GM21737 (cell line): ENCODE measurements around the gene MPL.
"Not testable (repeated sequence)": the region's sequence is repeated elsewhere in the genome, so short reads cannot be mapped to it uniquely, and the experiment has no call there.

ENCODE experiments used
- ATAC-seq: cut with Tn5 transposase; IDR thresholded peaks from one replicate; pipeline ENCODE4 v1.9.1; 2021; ENCODE audit warnings: mild to moderate bottlenecking, moderate library complexity; ENCODE audit not compliant: unreplicated experiment

The MPL gene

DNA sequence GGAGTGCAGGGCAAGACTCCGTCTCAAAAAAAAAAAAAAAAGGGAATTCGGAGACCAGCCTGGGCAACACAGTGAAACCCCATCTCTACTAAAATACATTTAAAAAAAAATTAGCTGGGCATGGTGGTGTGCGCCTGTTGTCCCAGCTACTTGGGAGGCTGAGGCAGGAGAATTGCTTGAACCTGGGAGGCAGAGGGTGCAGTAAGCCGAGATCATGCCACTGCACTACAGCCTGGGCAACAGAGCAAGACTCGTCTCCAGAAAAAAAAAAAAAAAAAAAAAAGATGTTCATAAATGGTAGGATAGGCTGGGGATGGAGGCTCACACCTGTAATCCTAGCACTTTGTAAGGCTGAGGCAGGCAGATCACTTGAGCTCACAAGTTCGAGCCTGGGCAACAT lies 32.2 kb downstream of the MPL start:
- not testable (repeated sequence) for ATAC-seq

DNA sequence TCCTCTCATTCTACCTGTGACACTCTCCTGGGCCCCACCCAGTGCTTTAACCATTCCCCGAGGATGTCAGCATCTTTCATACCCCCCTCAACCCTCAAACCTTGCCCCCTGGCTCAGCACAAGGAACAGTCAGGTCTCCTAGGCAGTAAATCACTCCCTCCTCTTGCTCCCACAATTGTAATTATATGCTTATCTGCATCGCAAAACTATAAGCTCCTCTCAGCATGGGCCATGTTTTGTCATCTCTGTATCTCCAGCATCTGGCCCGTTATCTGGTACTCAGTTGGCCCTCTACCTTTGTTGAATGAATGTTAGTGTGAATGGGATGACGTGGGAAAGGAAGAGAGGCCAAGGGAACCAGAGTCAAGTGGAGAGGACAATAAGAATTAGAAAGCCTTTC lies 32.9 kb downstream of the MPL start:
- ATAC-seq, result no peak

DNA sequence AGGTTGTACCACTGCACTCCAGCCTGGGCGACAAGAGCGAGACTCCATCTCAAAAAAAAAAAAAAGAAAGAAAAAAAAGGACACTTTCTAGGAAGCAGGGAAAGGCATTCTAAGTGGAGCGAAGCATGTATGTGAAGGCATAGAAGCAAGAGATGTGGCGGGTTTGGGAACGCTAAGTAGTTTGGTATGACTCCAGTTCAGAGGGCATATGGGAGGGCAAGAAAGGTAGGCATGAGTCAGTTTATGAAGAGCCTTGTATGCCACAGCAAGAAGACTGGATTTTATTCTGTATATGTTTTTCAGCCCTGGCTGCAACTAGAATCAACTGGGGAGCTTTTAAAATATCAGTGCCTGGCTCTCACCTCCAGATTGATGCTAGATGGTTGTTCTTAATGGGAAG lies 34.6 kb downstream of the MPL start:
- no peak for ATAC-seq

DNA sequence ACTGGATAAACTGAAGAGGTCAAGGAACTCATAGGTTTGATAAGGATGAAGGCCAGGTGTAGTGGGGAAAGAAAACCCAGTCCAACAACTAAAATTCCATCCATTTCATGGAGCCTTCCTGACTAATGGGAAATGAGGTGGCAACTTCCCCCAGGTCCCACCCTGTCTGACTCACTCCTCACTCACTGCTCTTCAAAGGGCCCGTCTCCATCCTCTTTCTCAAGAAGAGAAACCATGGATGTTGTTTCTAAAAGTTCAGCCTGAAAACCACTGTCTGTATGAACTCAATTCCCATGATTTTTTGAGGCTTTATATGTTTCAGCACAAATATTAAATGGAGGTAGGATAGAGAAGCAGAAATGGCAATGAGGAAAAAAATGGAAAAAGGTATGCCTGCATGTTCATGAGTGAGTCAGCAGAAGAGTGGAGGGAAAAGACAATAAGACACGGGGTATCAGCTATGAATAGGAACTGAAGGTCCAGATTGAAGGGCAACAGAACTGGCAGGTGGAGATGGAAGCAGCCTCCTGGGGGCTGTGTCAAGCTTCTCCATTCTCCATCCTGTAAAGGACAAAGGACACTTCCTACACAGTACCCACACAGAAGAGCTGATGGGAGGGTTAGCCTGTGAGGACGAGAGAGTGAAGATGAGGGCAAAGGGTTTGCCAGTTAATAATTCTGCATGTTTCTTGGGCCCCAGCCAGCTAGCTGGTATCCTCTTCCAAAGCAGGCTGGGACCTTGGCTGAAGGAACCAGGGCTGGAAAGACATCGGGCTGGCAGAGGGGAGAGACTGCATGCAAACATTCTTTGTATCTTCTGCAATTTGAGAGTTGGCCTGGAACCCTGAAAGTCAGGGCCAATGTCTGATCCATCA lies 35.7 kb downstream of the MPL start:
- no peak for ATAC-seq

DNA sequence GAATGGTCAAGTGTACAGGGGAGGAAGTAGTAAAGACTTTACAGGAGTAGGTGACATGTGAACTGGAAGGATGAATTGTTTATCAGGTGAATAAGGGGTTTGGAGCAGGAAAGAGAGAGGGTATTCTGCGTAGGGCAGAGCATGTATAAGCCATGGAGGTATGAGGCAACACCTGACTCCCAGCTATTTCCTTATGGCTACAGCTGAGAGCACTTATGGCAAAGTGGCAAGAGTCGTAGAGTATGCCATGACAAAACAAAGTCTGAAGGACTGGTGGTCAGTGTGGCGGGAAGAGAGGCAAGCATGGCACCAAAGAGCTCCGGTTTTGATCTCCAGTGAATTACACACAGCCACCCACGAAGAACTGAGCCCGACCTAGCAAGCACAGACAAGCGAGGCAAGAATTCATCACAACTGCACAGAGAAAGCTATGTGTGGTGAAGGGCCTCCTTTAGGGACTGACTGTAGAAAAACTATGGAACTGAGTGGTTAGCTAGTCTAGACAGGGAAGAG lies 39.2 kb downstream of the MPL start:
- no peak for ATAC-seq

DNA sequence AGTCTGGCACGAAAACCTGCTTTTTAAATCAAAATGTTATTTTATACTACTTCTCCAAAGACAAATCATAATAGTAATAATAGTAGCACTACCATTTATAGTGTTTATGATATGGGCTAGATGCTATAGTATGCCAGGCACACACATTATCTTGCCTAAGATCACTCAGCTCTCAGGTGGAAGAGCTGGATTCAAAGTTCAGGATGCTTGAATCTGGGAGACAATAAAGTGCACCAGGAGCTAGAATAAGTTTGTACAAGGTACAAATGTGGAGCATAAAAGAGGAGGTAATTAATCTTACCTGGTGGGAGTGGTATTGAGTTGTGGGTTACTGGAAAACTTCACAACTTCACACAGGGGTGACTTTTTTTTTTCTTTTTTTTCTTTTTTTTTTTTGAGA lies 40.2 kb downstream of the MPL start:
- ATAC-seq, result no peak

DNA sequence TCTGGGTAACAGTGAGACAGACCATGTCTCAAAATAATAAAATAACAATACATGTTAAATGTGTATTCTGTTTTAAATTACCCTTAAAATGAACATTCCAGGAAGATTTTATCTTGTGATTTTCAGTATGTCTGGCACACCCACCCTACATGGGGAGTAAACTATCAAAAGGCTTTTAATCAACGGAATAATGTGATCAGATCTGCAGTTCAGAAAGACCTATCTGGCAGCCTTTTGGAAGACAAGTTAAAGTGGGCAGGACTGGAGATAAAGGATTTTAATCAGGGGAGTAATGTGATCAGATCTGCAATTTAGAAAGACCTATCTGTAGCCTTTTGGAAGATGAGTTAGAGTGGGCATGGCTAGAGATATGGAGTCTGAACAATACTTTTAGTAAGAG lies 41.9 kb downstream of the MPL start:
- ATAC-seq, result no peak

DNA sequence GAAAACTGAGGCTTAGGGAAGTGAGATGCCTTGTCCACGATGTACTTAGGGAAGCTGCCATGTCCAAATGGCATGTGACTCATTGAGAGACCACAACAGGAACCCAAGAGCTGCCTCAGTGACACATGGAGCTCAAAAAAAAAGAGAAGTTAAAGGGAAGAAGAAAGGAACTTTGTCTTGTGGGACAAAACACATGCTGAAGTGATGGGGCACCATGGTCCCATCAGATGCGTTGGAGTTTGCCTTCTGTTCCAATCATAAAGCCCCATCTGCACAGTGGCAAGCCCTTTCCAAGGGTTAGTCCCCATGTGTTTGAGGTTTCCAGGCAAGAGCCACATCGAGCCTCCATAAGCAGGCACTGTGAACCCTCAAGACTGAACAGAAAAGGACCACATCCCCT lies 44.0 kb downstream of the MPL start:
- no peak for ATAC-seq

DNA sequence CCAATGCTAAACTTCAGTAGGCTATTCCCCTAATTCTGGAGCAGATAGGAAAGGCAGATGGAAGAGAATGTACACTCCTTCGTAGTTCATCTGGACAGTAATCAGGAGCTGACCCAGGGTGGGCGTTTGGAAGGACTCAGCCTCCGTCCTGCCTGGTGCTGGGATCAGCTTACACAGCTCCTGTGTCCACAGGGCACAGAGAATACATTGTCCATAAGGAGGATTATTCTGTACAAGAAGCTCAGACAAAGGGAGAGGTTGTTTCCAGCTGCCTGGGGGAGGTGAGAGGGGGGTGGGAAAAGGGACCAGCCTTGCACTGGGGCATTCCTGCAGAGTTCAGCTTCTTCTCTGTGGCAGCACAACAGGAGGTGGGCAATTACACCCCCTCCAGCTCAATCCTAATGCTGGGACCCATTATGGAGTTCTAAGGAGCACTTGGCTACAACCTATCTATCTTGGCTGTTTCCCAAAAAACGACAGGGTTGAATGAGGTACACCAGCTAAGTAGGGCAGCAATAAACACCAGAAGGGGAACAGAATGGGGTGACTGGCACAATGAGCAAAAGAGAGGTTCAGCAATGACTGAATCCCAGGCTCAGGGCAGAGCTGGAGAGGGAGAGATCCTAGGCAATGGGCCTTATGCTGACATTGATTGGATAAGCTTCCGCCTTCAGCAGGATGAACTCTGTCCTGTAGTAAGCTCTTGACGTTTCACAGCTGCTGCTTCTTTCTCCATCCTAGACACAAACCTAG lies 44.6 kb downstream of the MPL start:
- no peak for ATAC-seq

DNA sequence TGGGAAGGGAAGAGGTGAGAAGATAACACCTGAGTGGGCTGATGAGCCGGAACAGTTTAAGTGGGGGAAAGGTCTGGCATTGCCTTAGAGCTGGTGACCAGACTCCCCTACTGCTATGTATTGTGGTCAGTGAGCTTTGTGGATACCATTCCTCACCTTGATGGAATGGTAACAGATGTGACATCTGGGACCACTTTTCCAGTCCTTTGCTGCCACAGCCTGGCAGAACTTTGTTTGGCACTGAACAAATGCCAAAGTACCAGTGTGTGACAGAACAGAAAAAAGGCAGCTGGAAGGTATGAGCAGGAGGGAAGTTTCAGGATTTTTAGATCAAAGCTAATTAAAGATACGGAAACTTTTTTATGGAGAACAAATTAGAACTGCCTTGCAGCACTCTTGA lies 45.8 kb downstream of the MPL start:
- ATAC-seq, result no peak

DNA sequence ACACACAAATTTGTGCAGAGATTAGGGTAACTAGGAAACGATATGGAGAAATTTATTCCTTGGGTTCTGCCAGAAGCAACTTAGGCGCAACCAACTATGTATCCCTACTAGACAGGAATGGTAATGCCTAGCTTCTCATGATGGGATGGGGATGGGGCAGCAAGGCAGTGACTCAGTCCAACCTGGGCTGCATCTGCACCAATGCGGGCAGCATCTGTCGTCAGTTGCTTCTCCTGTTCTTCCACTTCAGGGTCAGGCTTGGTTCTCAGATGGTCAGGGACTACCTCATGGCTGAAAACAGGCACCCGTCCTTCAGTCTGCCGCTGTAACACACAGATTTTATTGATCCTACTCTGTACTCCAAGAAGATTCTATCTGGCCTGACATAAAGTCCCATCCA lies 49.1 kb downstream of the MPL start:
- ATAC-seq, result no peak

DNA sequence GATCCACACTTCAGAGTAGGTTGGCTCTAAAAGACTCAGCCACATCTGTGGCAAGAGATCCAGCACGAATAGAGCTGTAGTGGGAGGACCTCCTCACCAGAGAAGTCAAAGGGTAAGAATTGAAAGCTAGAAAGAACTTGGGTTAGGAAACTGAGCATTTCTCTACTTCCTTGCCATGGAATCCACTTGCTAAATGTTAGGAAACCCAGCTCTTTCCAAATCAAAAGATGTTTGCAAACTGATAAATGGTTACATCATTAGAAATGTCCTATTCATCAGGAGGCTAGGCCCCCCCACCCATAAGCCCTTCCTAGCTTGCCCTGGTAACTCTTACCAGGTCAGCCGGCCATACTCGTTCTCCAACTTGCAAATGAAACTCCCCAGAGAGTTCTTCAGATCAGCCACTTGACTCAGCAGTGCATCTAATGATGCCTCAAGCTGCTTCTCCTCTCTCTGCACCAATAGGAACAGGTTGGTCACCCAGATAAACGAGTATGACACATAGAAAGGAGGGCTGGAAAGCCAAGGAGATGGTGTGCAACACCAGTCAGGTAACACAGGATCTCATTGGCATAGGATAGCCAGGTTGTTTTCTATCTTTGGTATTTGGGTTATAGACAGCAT lies 50.5 kb downstream of the MPL start:
- ATAC-seq, result no peak

DNA sequence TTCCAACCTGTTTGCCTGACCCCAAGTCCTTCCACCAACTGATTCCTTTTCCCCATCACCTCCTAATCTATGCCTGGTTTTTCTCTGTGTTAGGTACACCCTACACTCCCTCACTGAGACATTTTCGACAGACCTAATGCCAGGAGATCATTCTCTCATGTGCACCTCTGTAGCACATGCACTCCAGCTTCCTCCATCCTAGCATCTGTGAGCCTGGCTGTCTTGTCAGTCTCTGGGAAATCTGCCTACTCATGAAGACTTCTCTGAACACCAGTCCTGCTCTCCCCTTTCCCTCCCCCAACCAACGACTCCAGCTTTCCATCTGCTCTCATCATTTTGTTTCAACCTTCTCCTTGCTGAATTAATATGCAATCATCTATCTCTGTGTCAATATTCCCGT lies 51.0 kb downstream of the MPL start:
- no peak for ATAC-seq

DNA sequence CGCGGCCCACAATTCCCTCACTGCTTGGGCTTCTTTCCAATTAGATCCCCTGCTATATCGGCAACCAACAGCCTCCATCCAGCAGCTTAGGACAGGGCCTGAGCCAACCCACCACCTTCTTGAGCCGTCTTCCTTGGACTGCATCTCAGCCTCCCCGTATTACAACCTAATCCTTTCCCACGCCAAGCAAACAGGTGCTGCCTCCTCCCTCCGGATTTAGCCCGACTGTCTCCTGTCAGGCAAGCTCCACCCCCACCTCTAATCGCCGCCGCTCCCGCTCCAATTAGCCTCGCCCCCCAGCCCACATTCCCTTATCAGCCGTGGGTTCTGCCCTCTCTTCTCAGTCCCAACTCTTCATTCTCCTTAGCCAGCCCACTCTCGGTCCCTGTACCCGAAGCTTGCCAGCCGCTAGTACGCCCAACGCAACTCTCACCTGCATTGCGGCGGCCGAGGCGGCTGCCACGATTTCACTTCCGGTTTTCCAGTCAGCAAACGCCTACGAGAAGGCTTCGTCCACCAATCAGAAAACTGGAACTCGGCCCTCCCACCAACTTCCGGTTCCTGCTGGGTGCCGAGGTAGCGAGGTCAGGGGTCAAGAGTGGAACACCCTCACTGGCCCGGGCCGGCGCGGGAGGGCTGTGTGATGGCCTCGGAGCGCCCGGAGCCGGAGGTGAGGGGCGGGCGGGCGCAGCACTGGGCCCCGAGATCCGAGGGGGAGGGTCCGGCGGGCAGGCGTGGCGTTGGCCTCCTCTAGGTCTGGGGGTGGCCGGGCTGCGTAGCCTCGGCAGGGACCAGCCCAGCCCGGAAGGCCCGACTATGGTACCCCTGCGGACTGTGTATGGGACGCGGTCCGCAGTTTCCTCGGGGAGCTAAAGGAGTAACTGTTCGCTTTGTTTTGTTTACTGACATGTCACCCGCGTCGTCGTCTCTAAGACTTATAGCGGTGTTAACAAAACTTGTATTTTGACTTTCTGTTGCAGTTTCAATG lies 52.0 kb downstream of the MPL start, which contains the start of the genes MED8 and SZT2:
Gene MED8 (minus strand): TSS at position 475 of the 988 bp plus-strand sequence. CDS start 36 bp downstream, at position 439.
Gene SZT2 (plus strand): TSS at position 574 of the 988 bp plus-strand sequence. CDS start 70 bp downstream, at position 644.
- ATAC-seq, result peak; percentile 90

DNA sequence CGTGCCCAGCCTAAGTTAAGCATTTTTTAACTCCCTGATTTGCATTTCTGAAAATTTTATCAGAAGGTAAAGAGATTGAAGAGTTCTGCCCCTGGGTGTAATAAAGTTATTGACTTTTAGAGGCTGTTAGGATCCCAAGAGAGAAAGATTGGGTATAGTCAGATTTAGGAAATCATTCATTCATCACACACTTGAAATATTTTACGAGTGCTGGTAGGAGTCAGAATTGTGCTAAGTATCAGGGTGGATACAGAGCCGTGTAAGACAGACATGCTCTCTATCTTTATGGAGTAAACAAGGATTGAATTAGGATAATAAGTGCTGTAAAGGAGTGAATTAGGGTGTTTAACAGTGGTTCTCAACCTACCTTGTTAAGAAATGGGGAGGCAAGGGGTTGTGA lies 55.1 kb downstream of the MPL start:
- ATAC-seq, result no peak

DNA sequence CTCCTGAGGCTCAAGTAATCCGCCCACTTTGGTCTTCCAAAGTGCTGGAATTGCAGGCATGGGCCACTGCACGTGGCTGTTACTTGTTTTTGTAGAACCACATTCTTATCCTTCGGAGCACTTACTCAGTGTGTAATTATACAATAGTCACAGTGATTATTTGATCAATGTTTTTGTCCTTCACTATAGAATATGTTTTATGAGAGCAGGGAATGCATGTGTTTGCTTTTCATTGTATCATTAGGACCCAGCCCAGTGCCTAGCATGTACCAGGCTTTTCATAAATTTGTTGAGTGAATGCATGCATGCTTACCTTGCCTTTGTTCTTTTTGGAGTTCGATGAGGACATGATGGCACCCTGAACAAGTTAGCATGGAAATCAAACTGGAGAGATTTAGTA lies 57.9 kb downstream of the MPL start:
- ATAC-seq, result no peak

DNA sequence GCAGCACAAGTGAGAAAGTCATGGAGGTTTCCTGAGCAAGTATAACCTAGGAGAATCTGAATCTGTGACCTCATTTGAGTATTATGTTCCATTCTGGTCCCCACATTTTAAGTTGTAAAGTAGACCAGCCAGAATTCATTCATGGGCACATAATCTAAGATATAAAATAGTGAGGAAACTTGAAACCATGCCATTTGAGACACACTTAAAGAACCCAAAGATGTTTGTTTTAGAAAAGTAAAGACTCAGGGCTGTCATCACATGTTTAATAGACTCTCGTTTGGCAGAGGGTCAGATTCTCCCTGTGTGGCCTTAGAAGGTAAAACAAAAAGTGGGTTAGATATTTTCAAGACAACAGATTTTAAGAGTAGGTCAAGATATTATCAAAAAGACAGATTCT lies 58.4 kb downstream of the MPL start:
- ATAC-seq, result no peak

DNA sequence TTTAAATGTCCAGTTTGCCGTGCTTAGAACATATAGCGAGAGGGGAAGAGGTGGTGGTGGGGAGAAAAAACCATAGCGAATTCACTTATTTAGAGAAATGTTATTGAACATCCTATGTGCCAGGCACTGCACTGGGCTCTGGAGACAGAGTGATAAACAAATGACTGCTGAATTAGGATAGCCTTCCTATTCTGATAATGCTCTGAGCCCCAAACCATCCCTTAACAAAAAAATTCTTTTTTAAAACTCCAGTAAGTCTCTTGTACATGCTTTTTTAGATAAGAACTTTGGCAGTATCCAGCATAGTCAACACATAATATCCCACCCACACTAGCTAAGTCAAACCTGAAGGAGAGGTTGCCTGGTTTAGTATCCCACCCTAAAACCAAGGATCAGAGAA lies 60.6 kb downstream of the MPL start:
- no peak for ATAC-seq

DNA sequence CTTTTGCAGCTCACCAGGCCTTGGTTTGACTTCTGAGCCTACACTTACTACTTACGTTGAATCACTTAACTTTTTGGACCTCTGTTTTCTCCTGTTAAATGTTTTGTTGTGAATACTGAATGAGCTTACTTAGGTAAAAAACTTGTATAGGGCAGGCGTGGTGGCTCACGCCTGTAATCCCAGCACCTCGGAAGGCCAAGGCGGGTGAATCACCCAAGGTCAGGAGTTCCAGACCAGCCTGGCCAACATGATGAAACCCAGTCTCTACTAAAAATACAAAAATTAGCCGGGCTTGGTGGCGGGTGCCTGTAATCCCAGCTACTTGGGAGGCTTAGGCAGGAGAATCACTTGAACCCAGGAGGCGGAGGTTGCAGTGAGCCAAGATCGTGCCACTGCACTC lies 62.8 kb downstream of the MPL start:
- not testable (repeated sequence) for ATAC-seq
